ENCODE data around the gene GTF2F1.

- TF ChIP-seq CTCF (IDR thresholded peaks at IDR 0.05) (no peak), POLR2A (IDR thresholded peaks at IDR 0.05) (no peak), EP300 (IDR thresholded peaks at IDR 0.05) (no peak)
Measured at GRCh38 chr19:6429419-6430221, 36.7 kb upstream of the GTF2F1 start.
